Neutrophil (primary cell): ENCODE data around the gene CYB561.

Source experiments
- H3K27ac ChIP-seq: fragments of 200-600 bp; sonication (generic); 2 replicates; pipeline ENCODE4 v1.5.1; 2016; ENCODE audit warnings: mild to moderate bottlenecking, moderate library complexity
- H3K27me3 ChIP-seq: fragments of 200-600 bp; sonication (generic); 2 replicates; pipeline ENCODE4 v1.6.0; 2016; ENCODE audit warnings: mild to moderate bottlenecking
- H3K36me3 ChIP-seq: fragments of 200-600 bp; sonication (generic); 2 replicates; pipeline ENCODE4 v1.5.1; 2017
- H3K4me1 ChIP-seq, 2 experiments: fragments of 200-600 bp in 1 of 2; sonication (generic) in 1 of 2; 1 replicate in 1 of 2; 2 replicates in 1 of 2; pipeline versions ENCODE4 v1.5.1 to v1.6.1; 2013 to 2016; ENCODE audit warnings: low read depth in 1 of 2, low read length in 1 of 2, mild to moderate bottlenecking in 1 of 2, moderate library complexity in 1 of 2; ENCODE audit not compliant: control insufficient read depth in 1 of 2, insufficient read depth in 1 of 2
- H3K4me3 ChIP-seq, 2 experiments: fragments of 200-600 bp in 1 of 2; sonication (generic) in 1 of 2; 1 replicate in 1 of 2; 2 replicates in 1 of 2; pipeline ENCODE4 v1.5.1; 2013 to 2016; ENCODE audit warnings: low read depth in 1 of 2, low read length in 1 of 2, mild to moderate bottlenecking in 1 of 2, moderate library complexity in 1 of 2
- H3K9me3 ChIP-seq: fragments of 200-600 bp; sonication (generic); 2 replicates; pipeline ENCODE4 v1.5.1; 2016
- CTCF ChIP-seq: fragments of 200-600 bp; sonication (generic); IDR thresholded peaks from 2 replicates; pipeline ENCODE4 v1.5.1; 2016; ENCODE audit warnings: antibody characterized with exemption

CYB561 gene

DNA sequence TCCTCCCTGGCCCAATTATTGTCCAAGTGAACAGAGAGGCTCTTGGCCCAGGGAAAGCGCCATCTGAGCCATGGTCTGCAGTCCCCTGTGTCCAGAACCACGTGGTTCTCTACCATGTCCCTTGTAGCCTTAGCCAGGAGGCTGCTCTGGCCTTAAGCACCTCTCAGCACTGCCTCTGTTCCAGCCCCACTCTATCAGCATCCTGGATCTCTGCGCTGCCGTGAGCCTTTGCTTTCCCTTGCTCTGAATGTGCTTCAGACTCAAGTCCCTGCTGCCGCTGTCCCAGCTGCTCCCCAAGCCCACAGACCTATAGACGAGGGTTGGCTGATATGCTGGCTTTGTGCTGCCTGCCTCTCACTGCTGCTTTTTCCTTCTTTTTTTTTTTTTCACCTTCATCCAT is 33.9 kb downstream of the CYB561 start:
- no peak overlapping the region for H3K27ac ChIP-seq
- peaks cover 82% of the 10 kb centered on the region for H3K36me3 ChIP-seq
- H3K9me3 ChIP-seq: no peaks in the 10 kb centered on the region
- no peaks in the 10 kb centered on the region for H3K27me3 ChIP-seq
- no peak for TF ChIP-seq CTCF
- H3K4me3 ChIP-seq: no peak overlapping the region
- no peaks in the 10 kb centered on the region for H3K4me1 ChIP-seq

- no peak for TF ChIP-seq CTCF
- no peak overlapping the region for H3K27ac ChIP-seq
- H3K4me3 ChIP-seq: no peak overlapping the region
- H3K27me3 ChIP-seq: no peaks in the 10 kb centered on the region
- H3K36me3 ChIP-seq: peaks cover 64% of the 10 kb centered on the region
- no peaks in the 10 kb centered on the region for H3K4me1 ChIP-seq
- H3K9me3 ChIP-seq: no peaks in the 10 kb centered on the region
Observed at GRCh38 chr17:63407741-63408330, 38.3 kb downstream of the CYB561 start.

GRCh38 chr17:63406689-63407330 is 39.3 kb downstream of the CYB561 start:
- Histone ChIP-seq H3K36me3 (peaks cover 62% of the 10 kb centered on the region), H3K4me1 (no peaks in the 10 kb centered on the region), H3K27ac (no peak overlapping the region), H3K9me3 (no peaks in the 10 kb centered on the region), H3K4me3 (no peak overlapping the region), H3K27me3 (no peaks in the 10 kb centered on the region)
- TF ChIP-seq CTCF: peak; percentile 40

GRCh38 chr17:63405741-63406261 is 40.3 kb downstream of the CYB561 start:
- Histone ChIP-seq H3K27me3 (no peaks in the 10 kb centered on the region), H3K27ac (no peak overlapping the region), H3K4me1 (no peaks in the 10 kb centered on the region), H3K9me3 (no peaks in the 10 kb centered on the region), H3K4me3 (no peak overlapping the region), H3K36me3 (peaks cover 61% of the 10 kb centered on the region)
- no peak for TF ChIP-seq CTCF

DNA sequence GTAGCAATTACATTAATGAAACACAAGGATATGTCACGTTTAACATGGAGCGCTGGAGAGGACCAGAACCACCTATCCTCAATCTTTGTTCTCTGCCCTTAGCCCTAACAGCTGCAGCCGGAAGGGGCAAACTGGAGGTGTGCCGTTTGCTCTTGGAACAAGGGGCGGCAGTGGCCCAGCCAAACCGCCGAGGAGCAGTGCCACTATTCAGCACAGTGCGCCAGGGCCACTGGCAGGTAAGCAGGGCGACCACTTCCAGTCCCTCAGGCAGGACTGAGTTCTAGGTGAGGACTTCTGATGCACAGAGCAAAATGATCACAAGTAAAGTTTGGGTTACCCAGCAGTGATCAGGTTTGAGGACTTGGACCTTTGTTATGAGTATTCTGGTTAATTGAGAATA is 41.1 kb downstream of the CYB561 start:
- no peaks in the 10 kb centered on the region for H3K4me1 ChIP-seq
- no peak overlapping the region for H3K27ac ChIP-seq
- H3K9me3 ChIP-seq: no peaks in the 10 kb centered on the region
- no peaks in the 10 kb centered on the region for H3K27me3 ChIP-seq
- TF ChIP-seq CTCF: no peak
- peaks cover 62% of the 10 kb centered on the region for H3K36me3 ChIP-seq
- H3K4me3 ChIP-seq: no peak overlapping the region
